WTC11 (cell line): Measurements from ENCODE around the gene VEGFB.

Experiments
- ATF1 ChIP-seq: sonication (generic); formaldehyde crosslinking; IDR thresholded peaks from 2 replicates; pipeline ENCODE4 v1.8.1; 2023; ENCODE audit warnings: mild to moderate bottlenecking, moderate library complexity, missing genetic modification reagents
- ATF2 ChIP-seq: sonication (generic); formaldehyde crosslinking; IDR thresholded peaks from 2 replicates; pipeline ENCODE4 v1.8.1; 2022; ENCODE audit warnings: low read depth, missing genetic modification reagents, borderline replicate concordance
- CTCF ChIP-seq: fragments of 200-600 bp; IDR thresholded peaks from 2 replicates; pipeline ENCODE4 v1.8.0; 2022; ENCODE audit warnings: antibody characterized with exemption
- ESRRA ChIP-seq: sonication (generic); formaldehyde crosslinking; IDR thresholded peaks from 2 replicates; pipeline ENCODE4 v1.8.1; 2022; ENCODE audit warnings: mild to moderate bottlenecking, missing genetic modification reagents, borderline replicate concordance
- ETV6 ChIP-seq: sonication (generic); formaldehyde crosslinking; IDR thresholded peaks from 2 replicates; pipeline ENCODE4 v1.8.1; 2022; ENCODE audit warnings: mild to moderate bottlenecking, missing genetic modification reagents
- FOXK1 ChIP-seq: sonication (generic); formaldehyde crosslinking; IDR thresholded peaks from 2 replicates; pipeline ENCODE4 v1.8.0; 2022; ENCODE audit warnings: mild to moderate bottlenecking, moderate library complexity, missing genetic modification reagents
- NFYB ChIP-seq: sonication (generic); formaldehyde crosslinking; conservative IDR thresholded peaks from 2 replicates; pipeline ENCODE4 v1.8.0; 2022; ENCODE audit warnings: low read depth, missing genetic modification reagents
- NR1H2 ChIP-seq: sonication (generic); formaldehyde crosslinking; IDR thresholded peaks from 2 replicates; pipeline ENCODE4 v1.9.0; 2021; ENCODE audit warnings: mild to moderate bottlenecking, moderate library complexity, missing genetic modification reagents
- SMAD4 ChIP-seq: sonication (generic); formaldehyde crosslinking; IDR thresholded peaks from 2 replicates; pipeline ENCODE4 v1.8.0; 2022; ENCODE audit warnings: mild to moderate bottlenecking, missing genetic modification reagents

- TF ChIP-seq CTCF (no peak), SMAD4 (no peak), ESRRA (CRISPR knock-in tag) (no peak), NR1H2 (CRISPR knock-in tag) (no peak), ETV6 (CRISPR knock-in tag) (peak; percentile 84), NFYB (peak; percentile 100), FOXK1 (peak; percentile 73; the same call in 1 of the 2 replicates), ATF2 (no peak), ATF1 (CRISPR knock-in tag) (no peak)
Measured at GRCh38 chr11:64185693-64186491, 48.5 kb upstream of the VEGFB start, which contains the start of gene STIP1.
